Amniotic epithelial cell (primary cell): ENCODE data around the gene TREM1.
"Not testable (repeated sequence)": the region's sequence is repeated elsewhere in the genome, so short reads cannot be mapped to it uniquely, and the experiment has no call there.

Experiments used
- DNase-seq: peaks from one replicate; pipeline ENCODE4 v3.0.0-alpha.2; 2010; ENCODE audit warnings: low read depth

Gene TREM1

GRCh38 chr6:41286544-41287346 lies at the start of gene TREM1:
TSS of gene TREM1 (minus strand) at chr6:41286682. CDS start at chr6:41286655, 27 bp downstream.
- peak; percentile 93 for DNase-seq

DNA sequence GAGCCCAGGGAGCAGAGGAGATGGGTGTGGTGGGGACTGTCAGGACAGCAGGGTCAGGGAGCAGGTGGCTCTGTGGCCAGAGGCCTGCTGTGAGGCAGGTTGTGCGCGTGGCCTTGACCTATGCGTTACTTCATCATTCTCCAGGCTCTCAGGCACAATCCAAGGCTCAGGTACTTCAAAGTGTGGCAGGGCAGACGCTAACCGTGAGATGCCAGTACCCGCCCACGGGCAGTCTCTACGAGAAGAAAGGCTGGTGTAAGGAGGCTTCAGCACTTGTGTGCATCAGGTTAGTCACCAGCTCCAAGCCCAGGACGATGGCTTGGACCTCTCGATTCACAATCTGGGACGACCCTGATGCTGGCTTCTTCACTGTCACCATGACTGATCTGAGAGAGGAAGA lies 49.5 kb upstream of the TREM1 start:
- DNase-seq = no peak

DNA sequence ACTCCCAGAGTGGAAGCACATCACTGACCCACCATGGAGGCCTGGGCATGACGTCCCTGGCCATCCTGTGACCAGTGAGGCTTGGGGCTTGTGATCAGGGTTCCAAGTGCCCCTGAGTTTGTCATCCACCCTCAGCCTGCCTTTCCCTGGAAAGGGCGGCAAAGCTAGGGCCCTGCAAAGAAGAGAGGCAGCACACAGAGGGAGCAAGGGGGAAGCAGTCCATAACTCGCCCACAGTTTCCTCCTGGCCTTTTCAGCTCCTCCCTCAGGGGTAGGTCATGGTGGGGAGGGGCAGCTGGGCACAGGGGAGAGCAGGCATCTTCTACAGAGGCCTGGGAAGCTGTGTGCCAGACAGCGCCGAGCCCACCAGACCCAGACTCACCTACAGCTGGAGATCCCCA lies 48.8 kb upstream of the TREM1 start, which contains the start of gene NCR2:
TSS of gene NCR2 (plus strand) at position 313 of the 400 bp plus-strand sequence. CDS start 269 bp downstream, outside the sequence.
- DNase-seq = no peak

GRCh38 chr6:41334482-41335040 lies 48.1 kb upstream of the TREM1 start:
- DNase-seq = no peak

DNA sequence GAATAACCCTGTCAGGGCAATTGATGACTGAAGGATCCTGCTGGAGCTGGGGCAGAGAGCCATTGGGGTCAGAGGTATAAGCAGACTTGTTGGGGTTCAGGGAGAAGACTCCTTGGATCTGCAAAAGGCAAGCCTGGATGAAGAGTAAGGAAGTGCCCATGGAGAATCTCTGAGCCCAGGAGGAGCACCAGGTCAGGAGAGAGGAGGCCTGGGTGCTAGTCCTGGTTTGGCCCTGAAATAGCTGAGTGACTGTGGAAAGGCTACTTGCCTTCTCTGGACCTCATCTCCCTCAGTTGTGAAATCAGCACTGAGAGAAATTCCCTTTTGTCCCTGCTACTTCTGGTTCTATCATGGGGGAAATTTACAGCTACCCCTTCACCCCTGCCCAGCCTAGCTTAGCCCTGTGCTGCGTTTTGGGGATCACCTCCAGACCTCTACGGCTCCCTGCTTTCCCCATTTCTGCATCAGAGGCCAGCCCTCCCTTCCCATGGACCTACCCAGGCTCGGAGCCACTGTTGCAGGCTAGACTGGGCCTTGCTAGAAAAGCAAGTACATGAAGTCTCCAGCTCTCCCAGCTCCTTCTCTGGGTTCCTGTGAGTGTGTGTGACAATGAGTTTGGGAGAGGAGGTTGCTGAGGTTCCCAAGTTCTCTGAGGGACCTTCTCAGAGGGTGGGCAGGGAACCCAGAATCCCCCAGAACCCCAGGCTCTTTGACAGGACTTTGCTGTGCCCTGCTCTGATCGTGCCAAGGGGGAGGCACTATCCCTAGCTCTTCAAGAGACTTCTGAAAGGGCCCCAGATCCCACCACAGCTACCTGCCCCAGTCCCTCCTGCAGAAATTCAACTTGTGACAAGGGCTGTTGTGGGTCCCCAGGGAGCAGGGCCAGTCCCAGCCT lies 46.6 kb upstream of the TREM1 start:
- no peak for DNase-seq

DNA sequence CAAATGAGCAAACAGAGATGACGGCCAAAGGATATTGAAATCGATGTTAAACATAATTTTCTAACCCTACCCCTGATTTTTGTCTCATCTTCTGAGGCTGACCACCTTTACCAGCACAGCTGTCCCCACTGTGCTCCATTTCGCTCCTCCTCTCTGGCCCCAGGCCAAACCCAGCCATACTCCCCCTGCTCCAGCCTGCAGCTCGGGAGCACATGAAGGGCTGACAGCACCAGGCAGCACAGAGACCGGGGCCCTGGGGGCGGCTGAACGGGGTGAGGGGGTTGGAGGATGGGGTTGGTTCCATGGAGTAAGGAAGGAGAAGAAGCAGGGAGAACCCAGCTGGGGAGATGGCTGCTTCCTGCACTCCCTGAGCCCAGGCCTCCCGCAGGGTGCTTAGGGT lies 45.8 kb upstream of the TREM1 start:
- no peak for DNase-seq

DNA sequence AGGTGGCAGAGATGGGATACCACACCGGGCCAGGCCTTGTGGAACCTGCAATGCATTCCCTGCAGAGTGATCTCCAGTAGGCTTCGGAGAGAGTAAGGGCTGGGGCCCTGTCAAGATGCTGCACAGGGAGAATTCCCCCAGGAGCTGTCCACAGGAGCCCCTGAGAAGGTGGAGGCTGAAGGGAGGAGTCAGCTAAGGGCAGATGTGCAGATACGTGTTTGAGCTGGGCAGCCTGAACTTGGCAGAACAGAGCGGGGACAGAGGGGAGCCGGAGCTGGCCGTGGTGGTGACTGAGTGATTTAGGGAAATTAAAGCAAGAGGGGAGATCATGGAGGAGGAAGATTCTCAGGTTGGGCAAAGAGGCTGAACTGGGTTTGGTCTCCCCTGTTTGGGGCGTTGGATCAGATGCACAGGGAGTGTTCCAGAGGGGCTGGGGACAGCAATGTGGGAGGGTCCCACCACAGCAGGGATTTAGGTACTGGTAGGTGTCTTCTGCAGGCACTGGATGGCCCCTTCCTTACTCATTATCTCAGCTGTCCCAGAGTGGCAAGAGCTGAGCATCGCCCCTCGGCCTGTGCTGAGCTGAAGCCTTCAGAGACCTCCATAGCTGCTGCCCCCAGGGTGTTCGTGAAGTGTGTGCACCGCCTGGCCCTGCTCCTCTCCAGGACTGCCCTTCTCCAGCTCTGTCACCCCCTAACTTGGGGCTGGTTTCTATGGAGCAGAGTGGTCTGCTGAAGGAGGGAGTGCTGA lies 45.1 kb upstream of the TREM1 start:
- DNase-seq = no peak

DNA sequence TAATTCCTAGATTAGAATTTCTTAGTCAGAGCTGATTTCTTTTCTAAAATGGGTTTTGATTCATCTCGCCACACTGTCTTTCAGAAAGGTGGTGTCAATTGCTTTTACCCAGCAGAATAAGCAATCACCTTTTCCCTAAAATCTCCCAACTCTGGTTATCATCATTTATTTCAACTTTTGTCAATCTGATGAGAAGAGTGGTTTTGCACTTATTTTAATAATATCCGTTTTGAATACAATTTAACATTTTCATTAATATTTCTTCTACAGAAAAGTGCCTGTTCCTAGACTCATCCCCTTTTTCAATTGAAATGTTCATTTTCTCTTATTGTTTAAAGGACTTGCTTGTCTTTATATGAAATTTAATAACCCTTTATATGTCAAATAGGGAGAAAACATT lies 40.7 kb upstream of the TREM1 start:
- DNase-seq = no peak

DNA sequence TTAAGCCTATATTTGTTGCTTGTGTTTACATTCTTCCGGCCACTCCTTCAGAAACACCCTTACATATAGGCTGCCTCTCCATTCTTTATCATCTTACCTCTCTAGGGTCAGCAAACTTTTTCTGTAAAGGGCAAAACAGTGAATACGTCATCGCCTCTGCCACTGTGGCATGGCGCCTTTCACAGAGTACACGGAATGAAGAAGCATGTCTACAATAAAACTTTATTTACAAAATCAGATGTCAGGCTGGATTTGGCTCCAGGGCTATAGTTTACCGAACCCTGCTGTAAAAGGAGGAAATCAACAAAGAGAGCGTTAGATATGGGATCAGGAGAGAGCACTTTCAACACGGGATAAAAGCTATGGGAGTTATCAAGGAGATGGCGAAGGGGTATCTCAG lies 39.6 kb upstream of the TREM1 start:
- no peak for DNase-seq

DNA sequence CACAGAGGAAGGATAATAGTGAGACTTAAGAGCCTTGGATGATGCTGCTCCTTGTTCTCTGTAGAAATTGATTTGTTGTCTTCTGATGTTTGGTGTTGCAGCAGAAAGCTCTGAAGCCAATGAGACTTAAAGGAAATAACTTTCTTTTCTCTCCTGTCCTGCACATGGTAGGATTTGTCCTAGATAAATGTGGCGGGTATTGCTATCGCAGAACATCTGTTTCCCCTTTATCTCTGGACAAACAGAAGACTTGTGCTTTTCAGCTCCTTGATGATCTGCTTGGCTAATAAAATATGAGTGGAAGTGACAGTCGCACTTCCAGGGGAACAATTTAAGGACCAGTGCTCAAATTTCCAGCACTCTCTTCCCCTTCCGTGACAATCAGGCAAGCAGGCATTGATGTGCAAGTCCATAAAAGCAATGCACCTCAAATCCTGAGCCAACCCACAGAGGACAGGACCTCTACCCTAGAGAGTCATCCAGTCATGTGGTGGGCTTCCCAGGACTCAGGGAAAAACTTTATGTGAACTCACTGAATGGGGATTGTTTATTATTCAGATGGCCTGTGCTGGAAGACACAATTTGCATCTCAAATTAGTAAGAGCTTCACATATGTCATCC lies 39.1 kb upstream of the TREM1 start:
- no peak for DNase-seq

DNA sequence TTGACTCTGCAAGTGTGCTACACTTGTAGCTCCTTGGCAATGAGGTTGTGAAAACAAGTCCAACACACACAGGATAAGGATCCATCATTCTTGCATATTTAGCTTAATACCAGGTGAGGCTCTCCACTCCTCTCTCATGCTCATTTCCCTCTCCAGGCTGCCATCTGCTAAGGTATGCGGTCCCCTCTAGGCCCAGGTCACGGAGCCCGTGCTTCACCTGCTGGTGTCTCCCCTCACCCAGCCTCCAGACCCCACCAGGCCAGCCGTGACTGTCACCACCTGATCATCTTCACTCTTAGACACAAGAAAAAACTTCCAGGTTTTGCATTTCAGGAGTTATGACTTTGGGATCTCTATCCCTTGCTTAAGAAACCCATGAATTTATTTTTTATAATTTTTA lies 34.7 kb upstream of the TREM1 start:
- DNase-seq = no peak

DNA sequence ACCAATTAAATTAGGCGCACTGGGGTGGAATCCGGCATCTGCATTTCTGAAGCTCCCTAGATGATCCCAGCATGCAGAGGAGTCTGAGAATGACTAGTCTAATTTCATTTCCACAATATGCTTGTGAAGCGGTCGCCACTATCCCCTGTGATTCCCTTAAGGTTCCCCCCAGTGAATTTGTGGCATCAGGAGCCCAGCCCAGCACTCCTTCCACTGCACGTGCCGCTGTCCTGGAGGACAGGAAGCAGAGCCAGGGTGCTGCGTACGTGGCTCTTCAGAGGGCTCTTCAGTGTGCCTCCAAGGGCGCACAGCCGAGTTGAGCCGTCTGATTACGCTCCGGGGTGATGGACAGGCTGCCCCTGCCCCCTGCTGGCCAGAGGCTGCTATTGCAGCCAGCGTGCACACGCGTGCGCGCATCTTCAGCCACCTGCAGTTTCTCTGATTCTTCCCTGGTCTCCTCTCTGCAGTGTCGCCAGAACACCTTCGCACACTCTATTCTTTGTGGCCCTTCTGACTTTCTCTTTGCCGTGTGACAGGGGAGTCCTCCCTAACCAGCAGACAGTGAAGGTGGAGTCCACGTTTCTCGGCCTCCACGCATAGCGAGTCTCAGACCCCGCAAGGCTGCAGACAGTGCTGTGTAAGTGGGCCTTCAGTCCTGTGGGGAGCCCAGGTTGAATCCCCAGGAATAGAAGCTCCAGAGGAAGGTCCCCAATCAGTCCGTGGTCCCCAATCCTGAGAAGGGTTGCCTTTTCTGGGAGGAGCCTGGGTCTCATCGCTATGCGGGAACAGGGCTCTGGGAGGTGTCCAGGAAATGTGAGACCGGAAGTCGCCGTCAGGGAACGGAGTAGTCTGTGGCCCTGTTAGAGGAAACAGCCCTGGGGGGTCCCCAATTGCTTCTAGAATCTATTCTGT lies 32.4 kb upstream of the TREM1 start:
- DNase-seq = peak; percentile 69

DNA sequence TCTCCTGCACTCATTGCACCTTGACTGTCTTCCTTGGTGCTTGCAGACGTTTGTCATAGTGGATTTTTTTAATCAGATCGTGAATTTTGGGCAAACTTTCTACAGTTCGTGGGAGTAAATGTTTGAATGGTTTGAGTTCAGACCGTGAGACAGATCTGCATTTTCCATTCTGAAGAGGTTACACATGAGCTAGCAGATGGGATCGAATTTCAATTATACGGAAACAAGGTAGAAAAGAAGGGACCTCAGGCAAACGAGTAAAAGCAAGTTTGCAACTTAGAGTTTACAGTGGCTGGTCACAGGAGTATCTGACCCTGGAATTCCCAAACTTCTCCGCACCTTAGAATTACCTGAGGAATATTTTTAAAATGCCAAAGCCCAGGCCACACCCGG lies 31.8 kb upstream of the TREM1 start:
- DNase-seq = no peak

DNA sequence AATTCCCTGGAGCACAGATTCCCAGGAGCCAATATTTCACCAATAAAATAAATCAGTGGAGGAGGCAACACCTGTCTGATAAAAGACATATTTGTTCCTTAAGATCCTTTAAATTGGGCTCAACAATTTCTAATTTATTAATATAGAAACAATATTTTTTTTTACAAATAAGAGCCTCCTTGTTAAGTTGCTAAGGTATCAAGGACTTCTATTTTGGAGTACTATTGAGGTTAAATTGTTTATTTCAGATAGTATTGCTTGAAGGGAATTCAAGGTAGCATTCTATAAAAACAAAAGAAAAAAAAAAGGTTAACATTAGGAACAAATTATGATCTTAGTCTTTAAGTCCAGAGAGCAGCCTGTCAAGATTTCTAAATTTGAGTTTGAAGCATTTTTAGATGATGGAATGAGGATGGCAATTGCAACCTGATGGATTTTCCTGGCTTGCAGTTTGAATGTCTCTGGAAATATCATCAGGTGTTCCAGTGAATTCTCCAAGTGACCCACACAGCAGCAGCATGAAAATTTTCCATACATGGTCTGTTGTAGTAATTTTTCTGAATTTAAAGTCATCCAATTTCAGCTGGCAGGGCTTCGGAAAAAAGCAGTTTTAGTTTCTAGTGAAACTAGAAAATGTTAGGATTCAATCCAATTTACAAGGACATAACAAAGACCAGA lies 29.6 kb upstream of the TREM1 start:
- DNase-seq = no peak

DNA sequence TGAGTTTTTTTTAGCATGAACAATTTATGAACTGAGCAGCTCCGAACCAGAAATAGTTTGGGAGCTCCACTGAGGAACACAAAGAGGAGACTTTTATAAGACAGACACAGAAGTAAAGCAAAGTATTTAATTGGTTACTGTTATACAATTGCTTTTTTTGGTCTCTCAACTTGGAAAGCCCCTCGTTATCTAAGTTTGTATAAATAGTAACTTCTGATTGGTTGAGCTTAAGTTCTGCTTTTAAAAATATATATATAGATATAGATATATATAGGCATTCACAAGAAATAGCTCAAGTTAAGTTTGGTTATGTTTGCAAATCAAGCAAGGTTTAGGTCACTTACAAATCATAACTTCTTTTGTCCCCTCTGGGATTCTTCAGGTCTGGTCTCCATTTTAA lies 28.7 kb upstream of the TREM1 start:
- no peak for DNase-seq

GRCh38 chr6:41306187-41306854 lies 19.8 kb upstream of the TREM1 start:
- DNase-seq = peak; percentile 43

GRCh38 chr6:41302638-41303037 lies 16.2 kb upstream of the TREM1 start:
- DNase-seq = no peak

DNA sequence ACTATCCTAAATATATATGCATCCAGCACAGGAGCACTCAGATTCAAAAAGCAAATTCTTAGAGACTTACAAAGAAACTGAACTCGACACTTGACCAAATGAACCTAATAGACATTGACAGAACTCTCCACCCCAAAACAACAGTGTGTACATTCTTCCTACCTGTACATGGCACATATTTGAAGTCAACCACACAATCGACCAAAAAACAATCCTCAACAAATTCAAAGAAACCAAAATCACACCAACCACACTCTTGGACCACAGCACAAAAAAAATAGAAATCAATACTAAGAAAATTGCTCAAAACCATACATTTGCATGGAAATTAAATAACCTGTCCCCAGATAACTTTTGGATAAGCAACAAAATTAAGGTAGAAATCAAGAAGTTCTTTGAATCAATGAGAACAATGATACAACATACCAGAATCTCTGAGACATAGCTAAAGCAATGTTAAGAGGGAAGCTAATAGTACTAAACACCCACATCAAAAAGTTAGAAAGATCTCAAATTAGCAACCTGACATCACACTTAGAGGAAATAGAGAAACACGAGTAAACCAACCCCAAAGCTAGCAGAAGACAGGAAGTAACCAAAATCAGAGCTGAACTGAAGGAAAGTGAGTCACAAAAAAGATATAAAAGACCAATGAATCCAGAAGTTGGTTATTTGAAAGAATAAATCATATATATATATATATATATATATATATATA lies 12.5 kb upstream of the TREM1 start:
- DNase-seq = no peak

DNA sequence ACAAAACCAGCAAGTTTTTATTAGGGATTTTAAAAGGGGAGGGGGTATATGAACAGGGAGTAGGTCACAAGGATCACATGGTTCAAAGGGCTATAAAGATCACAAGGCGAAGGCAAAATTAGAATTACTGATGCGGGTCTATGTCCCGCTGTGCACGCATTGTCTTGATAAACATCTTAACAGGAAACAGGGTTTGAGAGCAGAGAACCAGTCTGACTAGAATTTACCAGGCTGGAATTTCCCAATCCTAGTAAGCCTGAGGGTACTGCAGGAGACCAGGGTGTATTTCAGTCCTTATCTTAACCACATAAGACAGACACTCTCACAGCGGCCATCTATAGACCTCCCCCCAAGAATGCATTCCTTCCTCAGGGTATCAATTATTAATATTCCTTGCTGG lies 10.8 kb upstream of the TREM1 start:
- DNase-seq = not testable (repeated sequence)
